Measurements from ENCODE around the gene CNTNAP5. TPM values are rescaled to one million over a fixed set of nuclear protein-coding genes. Genes with fewer than 3 reads are reported as not detected.

The CNTNAP5 gene
- total RNA-seq, 3 donors from 2014 or later (not counting 1 experiment from before 2014, with no cell fraction given) = not detected

GRCh38 chr2:124798551-124798950 is 773.5 kb downstream of the CNTNAP5 start:
- Histone ChIP-seq H3K4me1 (ENCODE audit: control insufficient read depth, insufficient read depth, low read length) (no peaks in the 10 kb centered on the region), H3K27me3 (ENCODE audit: control insufficient read depth, insufficient read depth, low read length) (no peaks in the 10 kb centered on the region), H3K27ac (ENCODE audit: low read length) (no peak overlapping the region), H3K4me3 (ENCODE audit: low read length) (no peak overlapping the region), H3K36me3 (ENCODE audit: control insufficient read depth, insufficient read depth, low read length) (no peaks in the 10 kb centered on the region), H3K9me3 (ENCODE audit: control insufficient read depth, insufficient read depth, low read length) (no peaks in the 10 kb centered on the region)
- Mint-ChIP-seq H3K27ac (no peak overlapping the region), H3K4me3 (no peak overlapping the region), H3K27me3 (ENCODE audit: low read depth in 2 of 2) (no peaks in the 10 kb centered on the region), H3K4me1 (no peaks in the 10 kb centered on the region), H3K9me3 (peaks cover 7% of the 10 kb centered on the region in 2 donors), H3K36me3 (no peaks in the 10 kb centered on the region)
- intact Hi-C loops (cut with micrococcal nuclease) = no loop called here
- ATAC-seq = no peak
- TF ChIP-seq CTCF (IDR thresholded peaks at IDR 0.05) = no peak
- 73% methylated on average over 1 of the region's 1 CpG for WGBS (ENCODE audit: insufficient coverage)
- DNase-seq = no peak

- intact Hi-C loops (cut with micrococcal nuclease) = no loop called here
- DNase-seq = peak in 1 of 2 donors; percentile 10
- Mint-ChIP-seq H3K9me3 (peaks cover 0 to 5% of the 10 kb centered on the region in 2 donors), H3K36me3 (no peaks in the 10 kb centered on the region), H3K27me3 (ENCODE audit: low read depth in 2 of 2) (no peaks in the 10 kb centered on the region), H3K27ac (no peak overlapping the region), H3K4me1 (no peaks in the 10 kb centered on the region), H3K4me3 (no peak overlapping the region)
- Histone ChIP-seq H3K27me3 (ENCODE audit: control insufficient read depth, insufficient read depth, low read length) (no peaks in the 10 kb centered on the region), H3K27ac (ENCODE audit: low read length) (no peak overlapping the region), H3K36me3 (ENCODE audit: control insufficient read depth, insufficient read depth, low read length) (no peaks in the 10 kb centered on the region), H3K4me3 (ENCODE audit: low read length) (no peak overlapping the region), H3K9me3 (ENCODE audit: control insufficient read depth, insufficient read depth, low read length) (no peaks in the 10 kb centered on the region), H3K4me1 (ENCODE audit: control insufficient read depth, insufficient read depth, low read length) (no peaks in the 10 kb centered on the region)
- ATAC-seq = no peak
- peak; percentile 21 for TF ChIP-seq CTCF (IDR thresholded peaks at IDR 0.05)
- 50% methylated on average over 5 of the region's 5 CpGs for WGBS (ENCODE audit: insufficient coverage)
These were observed 779.2 kb downstream of the CNTNAP5 start for GRCh38 chr2:124804014-124804940.

DNA sequence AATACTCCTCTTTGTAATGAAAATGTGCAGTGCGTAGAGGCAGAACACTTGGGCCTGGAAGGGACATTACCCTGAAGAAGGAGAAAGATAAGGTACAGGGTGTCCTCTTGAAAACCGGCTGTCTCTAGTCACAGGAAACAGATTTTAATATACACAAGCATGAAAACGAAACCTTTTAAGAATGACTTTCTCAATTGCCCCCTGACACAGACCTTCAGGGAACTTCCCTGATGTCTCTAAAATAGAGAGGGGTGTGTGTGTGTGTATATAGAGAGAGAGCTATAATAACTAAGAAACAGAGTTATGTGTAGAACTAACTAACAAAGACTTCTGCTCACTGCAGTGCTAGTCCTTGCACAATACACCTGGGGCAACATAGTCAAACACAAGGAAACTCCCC is 780.0 kb downstream of the CNTNAP5 start:
- Mint-ChIP-seq H3K36me3 (no peaks in the 10 kb centered on the region), H3K9me3 (peaks cover 0 to 6% of the 10 kb centered on the region in 2 donors), H3K27me3 (ENCODE audit: low read depth in 2 of 2) (no peaks in the 10 kb centered on the region), H3K4me3 (no peak overlapping the region), H3K4me1 (no peaks in the 10 kb centered on the region), H3K27ac (no peak overlapping the region)
- Histone ChIP-seq H3K4me1 (ENCODE audit: control insufficient read depth, insufficient read depth, low read length) (no peaks in the 10 kb centered on the region), H3K27me3 (ENCODE audit: control insufficient read depth, insufficient read depth, low read length) (no peaks in the 10 kb centered on the region), H3K27ac (ENCODE audit: low read length) (no peak overlapping the region), H3K36me3 (ENCODE audit: control insufficient read depth, insufficient read depth, low read length) (no peaks in the 10 kb centered on the region), H3K9me3 (ENCODE audit: control insufficient read depth, insufficient read depth, low read length) (no peaks in the 10 kb centered on the region), H3K4me3 (ENCODE audit: low read length) (no peak overlapping the region)
- 72% methylated on average over 3 of the region's 3 CpGs for WGBS (ENCODE audit: insufficient coverage)
- TF ChIP-seq CTCF (IDR thresholded peaks at IDR 0.05) = no peak
- intact Hi-C loops (cut with micrococcal nuclease) = no loop called here
- ATAC-seq = no peak
- DNase-seq = no peak

Data from natural killer cell (primary cell).